Measurements from ENCODE around the gene HAS3. TPM values are rescaled to one million over a fixed set of nuclear protein-coding genes. Genes with fewer than 3 reads are reported as not detected.

Gene HAS3
- total RNA-seq, 4 donors from 2014 or later: 0.23 to 10.0 (median 1.6) TPM; not detected in 1

DNA sequence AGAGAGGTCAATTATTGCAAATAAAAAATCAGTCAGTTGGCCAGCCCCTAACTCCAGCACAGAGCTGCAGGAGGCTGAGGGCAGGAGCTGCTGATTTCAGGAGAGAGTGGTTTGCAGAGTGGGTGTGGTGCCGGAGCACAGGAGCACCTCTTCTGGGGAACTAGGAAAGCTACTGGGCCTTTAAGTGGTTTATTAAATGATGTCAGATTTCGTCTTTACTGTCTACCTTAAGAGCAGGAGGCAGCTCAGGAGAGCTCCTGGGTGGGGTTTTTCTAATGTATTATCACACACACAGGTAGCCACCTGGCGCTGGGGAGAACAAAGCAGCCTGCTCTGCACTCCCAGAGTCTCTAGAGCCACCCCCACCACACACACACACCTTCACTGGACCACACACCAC, 11.5 kb upstream of the HAS3 start:
- Histone ChIP-seq H3K36me3 (no peaks in the 10 kb centered on the region), H3K4me1 (no peaks in the 10 kb centered on the region), H3K27ac (no peak overlapping the region), H3K27me3 (no peaks in the 10 kb centered on the region), H3K9me3 (no peaks in the 10 kb centered on the region), H3K4me3 (no peak overlapping the region)
- TF ChIP-seq POLR2A (IDR thresholded peaks at IDR 0.05): no peak
- TF ChIP-seq, protein P1, sequence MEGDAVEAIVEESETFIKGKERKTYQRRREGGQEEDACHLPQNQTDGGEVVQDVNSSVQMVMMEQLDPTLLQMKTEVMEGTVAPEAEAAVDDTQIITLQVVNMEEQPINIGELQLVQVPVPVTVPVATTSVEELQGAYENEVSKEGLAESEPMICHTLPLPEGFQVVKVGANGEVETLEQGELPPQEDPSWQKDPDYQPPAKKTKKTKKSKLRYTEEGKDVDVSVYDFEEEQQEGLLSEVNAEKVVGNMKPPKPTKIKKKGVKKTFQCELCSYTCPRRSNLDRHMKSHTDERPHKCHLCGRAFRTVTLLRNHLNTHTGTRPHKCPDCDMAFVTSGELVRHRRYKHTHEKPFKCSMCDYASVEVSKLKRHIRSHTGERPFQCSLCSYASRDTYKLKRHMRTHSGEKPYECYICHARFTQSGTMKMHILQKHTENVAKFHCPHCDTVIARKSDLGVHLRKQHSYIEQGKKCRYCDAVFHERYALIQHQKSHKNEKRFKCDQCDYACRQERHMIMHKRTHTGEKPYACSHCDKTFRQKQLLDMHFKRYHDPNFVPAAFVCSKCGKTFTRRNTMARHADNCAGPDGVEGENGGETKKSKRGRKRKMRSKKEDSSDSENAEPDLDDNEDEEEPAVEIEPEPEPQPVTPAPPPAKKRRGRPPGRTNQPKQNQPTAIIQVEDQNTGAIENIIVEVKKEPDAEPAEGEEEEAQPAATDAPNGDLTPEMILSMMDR (IDR thresholded peaks at IDR 0.05 in 4 of 5, conservative IDR thresholded peaks at IDR 0.05 in 1 of 5): no peak
- DNase-seq (no peak), ATAC-seq (no peak)
- intact Hi-C loops (cut with DNase I; ENCODE audit: low total_unique reads): no loop called here
- in situ Hi-C loops (cut with MboI; ENCODE audit: low sequenced_read_pairs in 4 of 4): no loop called here

DNA sequence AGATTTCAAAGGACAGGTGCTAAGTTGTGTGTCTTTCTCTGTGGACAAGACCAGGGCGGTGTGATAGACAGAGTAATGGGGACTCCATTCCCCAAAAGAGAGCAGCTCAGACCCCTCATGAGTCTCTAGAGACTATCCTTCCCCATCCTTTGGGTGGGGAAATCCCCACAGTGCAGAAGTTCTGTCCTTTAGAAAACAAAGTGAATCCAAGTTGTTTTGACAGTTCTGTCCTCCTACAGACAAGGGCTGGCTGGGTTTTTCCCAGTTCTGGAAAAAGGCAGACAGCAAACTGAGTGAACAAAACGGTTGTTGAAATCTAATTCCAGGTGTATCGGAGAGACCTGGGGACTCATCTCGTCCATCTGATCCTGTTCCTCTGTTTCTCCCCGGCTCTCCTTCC, 11.0 kb upstream of the HAS3 start:
- Histone ChIP-seq H3K4me3 (no peak overlapping the region), H3K27me3 (no peaks in the 10 kb centered on the region), H3K9me3 (no peaks in the 10 kb centered on the region), H3K36me3 (no peaks in the 10 kb centered on the region), H3K4me1 (no peaks in the 10 kb centered on the region), H3K27ac (no peak overlapping the region)
- DNase-seq: no peak
- TF ChIP-seq, protein P1 (IDR thresholded peaks at IDR 0.05 in 4 of 5, conservative IDR thresholded peaks at IDR 0.05 in 1 of 5): no peak
- no peak for TF ChIP-seq POLR2A (IDR thresholded peaks at IDR 0.05)
- intact Hi-C loops (cut with DNase I; ENCODE audit: low total_unique reads): no loop called here
- in situ Hi-C loops (cut with MboI; ENCODE audit: low sequenced_read_pairs in 4 of 4): no loop called here
- ATAC-seq: no peak

DNA sequence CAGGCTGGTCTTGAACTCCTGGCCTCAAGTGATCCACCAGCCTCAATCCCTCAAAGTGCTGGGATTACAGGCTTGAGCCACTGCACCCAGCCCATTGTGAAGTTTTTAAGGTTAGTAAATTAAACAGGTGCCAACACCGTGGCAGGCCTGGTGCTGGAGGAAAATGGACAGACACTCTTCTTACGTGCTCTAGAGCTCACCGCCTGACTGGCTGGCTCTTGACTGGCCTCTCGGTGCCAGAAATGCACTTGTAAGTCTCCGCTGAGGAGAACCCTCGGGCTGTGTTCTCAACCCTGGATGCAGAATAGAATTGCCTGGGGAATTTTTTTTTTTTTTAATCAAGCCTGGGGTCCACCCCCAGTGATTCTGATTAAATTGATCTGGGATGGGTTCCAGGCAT, 10.3 kb upstream of the HAS3 start:
- in situ Hi-C loops (cut with MboI; ENCODE audit: low sequenced_read_pairs in 4 of 4): no loop called here
- no peaks in the 10 kb centered on the region for H3K9me3 ChIP-seq
- no peaks in the 10 kb centered on the region for H3K36me3 ChIP-seq
- no peaks in the 10 kb centered on the region for H3K4me1 ChIP-seq
- ATAC-seq (no peak), DNase-seq (no peak)
- intact Hi-C loops (cut with DNase I; ENCODE audit: low total_unique reads): no loop called here
- no peaks in the 10 kb centered on the region for H3K27me3 ChIP-seq
- TF ChIP-seq POLR2A (IDR thresholded peaks at IDR 0.05): no peak
- TF ChIP-seq, protein P1 (IDR thresholded peaks at IDR 0.05 in 4 of 5, conservative IDR thresholded peaks at IDR 0.05 in 1 of 5): no peak
- H3K4me3 ChIP-seq: no peak overlapping the region
- H3K27ac ChIP-seq: no peak overlapping the region

DNA sequence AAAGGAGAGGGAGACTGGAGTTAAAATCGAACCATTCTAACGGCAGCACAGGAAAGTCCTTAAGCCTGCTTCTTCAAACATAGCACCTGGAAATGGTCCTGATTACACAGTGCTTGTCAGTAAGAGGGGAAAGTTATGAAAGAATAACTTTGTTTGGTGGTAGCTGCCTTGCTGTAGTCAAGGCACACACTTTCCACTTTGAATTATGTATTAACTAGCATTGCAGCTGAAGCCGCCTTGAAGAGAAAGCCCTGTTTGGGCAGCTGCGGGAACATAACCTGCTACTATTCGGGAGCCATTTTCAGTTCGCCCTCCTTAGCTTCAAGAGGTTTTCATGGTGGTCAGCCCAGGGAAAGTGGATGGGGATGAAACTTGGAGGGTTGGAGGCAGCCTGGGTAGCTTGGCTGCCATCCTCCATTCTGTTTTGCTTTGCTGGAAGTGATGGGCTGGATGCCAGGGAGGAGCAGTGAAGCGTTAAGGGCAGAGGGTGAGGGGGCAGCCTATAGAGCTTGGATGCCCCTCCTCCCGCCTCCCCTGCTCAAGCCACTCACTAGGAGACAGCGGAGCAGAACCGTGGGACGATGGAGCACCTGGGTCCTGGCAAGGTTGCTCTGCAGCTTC, 5.3 kb upstream of the HAS3 start:
- Histone ChIP-seq H3K27me3 (no peaks in the 10 kb centered on the region), H3K27ac (no peak overlapping the region), H3K36me3 (no peaks in the 10 kb centered on the region), H3K4me1 (no peaks in the 10 kb centered on the region), H3K9me3 (no peaks in the 10 kb centered on the region), H3K4me3 (no peak overlapping the region)
- in situ Hi-C loops (cut with MboI; ENCODE audit: low sequenced_read_pairs in 4 of 4): loop anchor here in 2 of 4 donors (25.0 kb wide), 1 partner anchor 563 kb away; the partner anchor contains the start of gene ZFP90 (in 2 of the 2)
- no peak for ATAC-seq
- intact Hi-C loops (cut with DNase I; ENCODE audit: low total_unique reads): loop anchor here (5.0 kb wide), 1 partner anchor 33 kb away; no protein-coding TSS in a partner anchor
- no peak for TF ChIP-seq POLR2A (IDR thresholded peaks at IDR 0.05)
- TF ChIP-seq, protein P1 (IDR thresholded peaks at IDR 0.05 in 4 of 5, conservative IDR thresholded peaks at IDR 0.05 in 1 of 5): no peak
- no peak for DNase-seq

Measured in gastrocnemius medialis (tissue), 4 donors.